ENCODE results near the gene DCUN1D4.
"Not testable (repeated sequence)": the region's sequence is repeated elsewhere in the genome, so short reads cannot be mapped to it uniquely, and the experiment has no call there.

The DCUN1D4 gene

DNA sequence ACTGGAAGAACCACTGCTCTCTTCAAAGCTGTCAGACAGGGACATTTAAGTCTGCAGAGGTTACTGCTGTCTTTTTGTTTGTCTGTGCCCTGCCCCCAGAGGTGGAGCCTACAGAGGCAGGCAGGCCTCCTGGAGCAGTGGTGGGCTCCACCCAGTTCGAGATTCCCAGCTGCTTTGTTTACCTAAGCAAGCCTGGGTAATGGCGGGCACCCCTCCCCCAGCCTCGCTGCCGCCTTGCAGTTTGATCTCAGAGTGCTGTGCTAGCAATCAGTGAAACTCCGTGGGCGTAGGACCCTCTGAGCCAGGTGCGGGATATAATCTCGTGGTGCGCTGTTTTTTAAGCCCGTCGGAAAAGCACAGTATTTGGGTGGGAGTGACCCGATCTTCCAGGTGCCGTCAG lies 97.5 kb downstream of the DCUN1D4 start:
- not testable (repeated sequence) for H3K4me3 Mint-ChIP-seq, H3K27ac Mint-ChIP-seq
- H3K9me3 Mint-ChIP-seq, result peaks cover 13% of the 10 kb centered on the region

DNA sequence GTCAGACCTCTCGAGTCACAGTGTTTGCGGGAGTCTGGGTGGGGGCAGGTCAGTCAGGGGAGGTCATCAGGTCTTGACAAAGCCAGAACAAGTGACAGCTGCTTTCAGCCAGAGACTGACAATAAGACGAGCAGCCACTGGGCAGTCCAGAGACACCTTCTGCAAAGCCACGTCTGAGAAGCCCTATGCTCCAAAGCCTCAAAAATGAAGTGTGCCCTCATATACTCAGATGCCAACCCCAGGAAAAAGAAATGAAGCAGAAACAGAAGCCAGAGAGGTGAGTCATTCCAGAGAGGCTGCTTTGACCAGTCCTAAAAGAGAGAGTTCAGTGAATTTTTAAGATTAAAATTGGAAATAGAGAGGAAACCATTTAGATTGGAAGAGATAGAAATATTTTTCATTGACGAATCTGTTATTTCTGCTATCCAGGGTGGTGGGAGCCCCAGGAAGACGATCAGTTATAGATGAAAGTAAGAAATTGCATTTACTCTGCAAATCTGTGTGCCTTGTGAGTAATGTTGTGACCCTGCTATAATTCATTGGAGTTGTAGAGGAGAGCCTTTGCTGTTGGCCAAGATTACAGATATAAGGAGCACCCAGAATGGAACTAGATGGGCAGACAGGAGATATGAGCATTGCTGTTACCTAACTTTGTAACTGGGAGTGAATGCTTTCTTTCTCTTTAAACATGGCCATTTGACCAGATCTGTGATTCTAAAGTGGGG lies 99.3 kb downstream of the DCUN1D4 start:
- no peak for DNase-seq (ENCODE audit: low spot score)
- no peaks in the 10 kb centered on the region for H3K4me1 Mint-ChIP-seq (ENCODE audit: low read depth)
- no peaks in the 10 kb centered on the region for H3K27me3 Mint-ChIP-seq (ENCODE audit: low read depth)
- H3K36me3 Mint-ChIP-seq (ENCODE audit: low read depth), result no peaks in the 10 kb centered on the region
- H3K4me3 Mint-ChIP-seq, result no peak overlapping the region
- H3K27ac Mint-ChIP-seq, result no peak overlapping the region
- H3K9me3 Mint-ChIP-seq, result peaks cover 13% of the 10 kb centered on the region

More for the DNA sequence above, 97.5 kb downstream of the DCUN1D4 start:
- H3K36me3 Mint-ChIP-seq (ENCODE audit: low read depth); DNase-seq (ENCODE audit: low spot score); H3K4me1 Mint-ChIP-seq (ENCODE audit: low read depth); H3K27me3 Mint-ChIP-seq (ENCODE audit: low read depth): not testable (repeated sequence)

DNA sequence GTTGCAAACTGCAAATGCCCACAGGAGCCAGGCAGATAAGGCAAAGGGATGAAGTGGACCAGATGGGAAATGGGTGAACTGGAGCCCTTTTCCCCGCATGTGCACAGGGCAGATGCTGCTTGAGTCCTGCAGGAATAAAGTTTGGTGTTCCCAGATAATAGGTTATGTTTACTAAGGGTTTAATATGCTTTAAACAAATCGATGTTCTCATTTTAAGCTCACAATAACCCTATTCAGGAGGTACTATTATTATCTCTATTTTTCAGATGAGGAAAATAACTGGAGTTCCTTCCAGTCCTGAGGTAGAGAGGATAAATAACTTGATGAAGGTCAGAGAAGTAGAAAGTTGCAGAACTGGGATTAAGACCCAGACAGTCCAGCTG lies 99.9 kb downstream of the DCUN1D4 start:
- Mint-ChIP-seq H3K27me3 (ENCODE audit: low read depth) (no peaks in the 10 kb centered on the region), H3K27ac (no peak overlapping the region), H3K4me3 (no peak overlapping the region), H3K4me1 (ENCODE audit: low read depth) (no peaks in the 10 kb centered on the region), H3K36me3 (ENCODE audit: low read depth) (no peaks in the 10 kb centered on the region), H3K9me3 (peaks cover 13% of the 10 kb centered on the region)
- no peak for DNase-seq (ENCODE audit: low spot score)

DNA sequence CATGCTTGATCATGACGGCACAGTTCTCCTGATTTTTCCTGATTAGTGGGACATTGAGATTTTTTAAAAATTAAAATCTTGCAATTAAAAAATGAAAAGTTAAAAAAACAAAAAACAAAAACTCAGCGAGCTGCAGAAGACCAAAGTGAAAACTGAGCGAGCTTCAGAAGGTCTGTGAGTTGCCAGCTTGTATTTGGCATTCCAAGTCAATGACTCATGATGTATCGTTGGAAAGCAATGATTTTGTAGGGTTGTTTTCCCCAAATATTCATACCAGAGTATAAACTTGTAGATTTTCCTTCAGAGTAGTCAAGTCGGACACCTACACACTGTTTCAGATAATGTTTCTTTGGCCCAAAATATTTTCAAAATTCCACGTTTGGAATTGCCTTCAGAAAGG lies 100.3 kb downstream of the DCUN1D4 start:
- no peak overlapping the region for H3K27ac Mint-ChIP-seq
- H3K27me3 Mint-ChIP-seq (ENCODE audit: low read depth), result no peaks in the 10 kb centered on the region
- no peaks in the 10 kb centered on the region for H3K36me3 Mint-ChIP-seq (ENCODE audit: low read depth)
- DNase-seq (ENCODE audit: low spot score), result no peak
- no peaks in the 10 kb centered on the region for H3K4me1 Mint-ChIP-seq (ENCODE audit: low read depth)
- H3K4me3 Mint-ChIP-seq, result no peak overlapping the region
- peaks cover 13% of the 10 kb centered on the region for H3K9me3 Mint-ChIP-seq

DNA sequence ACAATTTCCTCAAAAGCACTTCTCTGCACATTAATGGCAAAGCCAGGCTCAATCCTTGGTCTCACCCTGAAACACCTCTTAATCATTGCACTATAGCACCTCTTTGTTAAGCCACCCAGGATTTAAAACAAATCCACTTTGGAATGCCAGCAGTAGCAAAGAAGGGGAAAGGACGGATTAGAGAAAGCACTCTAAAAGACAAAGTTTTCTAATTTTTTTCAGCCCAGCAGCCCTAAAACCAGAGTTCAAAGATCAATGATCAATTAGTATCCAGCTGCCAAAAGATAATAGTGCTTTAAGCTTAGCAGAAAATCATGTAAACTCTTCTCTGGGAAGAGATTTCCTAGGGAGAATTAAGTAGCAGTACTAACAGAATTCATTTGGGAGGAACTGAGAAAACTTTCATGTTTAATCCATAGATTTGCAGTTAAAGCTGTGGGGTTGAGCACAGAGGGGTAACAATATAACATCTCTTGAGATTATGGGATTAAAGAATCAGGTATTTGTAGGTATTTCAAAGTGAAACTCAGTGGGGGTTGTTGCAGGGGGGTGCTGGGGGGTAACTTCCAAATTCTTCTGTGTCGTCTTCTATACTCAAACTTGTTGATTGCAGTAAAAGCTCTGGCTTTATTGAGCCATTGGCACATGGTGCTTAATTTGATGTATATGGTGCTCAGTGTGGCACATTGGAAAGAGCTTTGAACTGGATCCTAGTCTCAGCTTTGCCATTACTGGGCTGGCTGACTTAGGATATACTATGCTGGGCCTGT lies 115.4 kb downstream of the DCUN1D4 start:
- Mint-ChIP-seq H3K4me1 (ENCODE audit: low read depth) (no peaks in the 10 kb centered on the region), H3K27me3 (ENCODE audit: low read depth) (no peaks in the 10 kb centered on the region), H3K36me3 (ENCODE audit: low read depth) (no peaks in the 10 kb centered on the region), H3K4me3 (no peak overlapping the region), H3K27ac (no peak overlapping the region), H3K9me3 (peaks cover 7% of the 10 kb centered on the region)
- no peak for DNase-seq (ENCODE audit: low spot score)

DNA sequence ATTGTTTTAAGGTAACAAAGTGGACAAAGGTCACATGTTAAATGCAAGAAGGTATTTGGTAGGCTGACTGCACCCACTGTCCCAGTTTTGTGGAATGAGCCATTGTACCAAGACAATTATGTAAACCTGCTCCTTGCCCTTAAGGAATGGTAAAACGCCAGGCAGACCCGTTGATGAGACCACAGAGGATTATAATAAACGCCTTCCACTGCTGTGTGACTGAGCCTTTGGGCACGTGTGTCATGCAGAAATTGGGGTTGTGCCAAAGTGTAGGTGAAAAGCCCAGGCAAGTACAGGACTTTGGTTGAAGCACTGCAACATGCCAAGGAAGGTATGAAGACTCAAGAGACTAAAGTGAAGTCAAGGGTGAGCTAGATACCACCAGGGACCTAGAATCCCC lies 117.5 kb downstream of the DCUN1D4 start:
- Mint-ChIP-seq H3K27ac (no peak overlapping the region), H3K27me3 (ENCODE audit: low read depth) (no peaks in the 10 kb centered on the region), H3K4me1 (ENCODE audit: low read depth) (no peaks in the 10 kb centered on the region), H3K36me3 (ENCODE audit: low read depth) (no peaks in the 10 kb centered on the region), H3K9me3 (no peaks in the 10 kb centered on the region), H3K4me3 (no peak overlapping the region)
- no peak for DNase-seq (ENCODE audit: low spot score)

DNA sequence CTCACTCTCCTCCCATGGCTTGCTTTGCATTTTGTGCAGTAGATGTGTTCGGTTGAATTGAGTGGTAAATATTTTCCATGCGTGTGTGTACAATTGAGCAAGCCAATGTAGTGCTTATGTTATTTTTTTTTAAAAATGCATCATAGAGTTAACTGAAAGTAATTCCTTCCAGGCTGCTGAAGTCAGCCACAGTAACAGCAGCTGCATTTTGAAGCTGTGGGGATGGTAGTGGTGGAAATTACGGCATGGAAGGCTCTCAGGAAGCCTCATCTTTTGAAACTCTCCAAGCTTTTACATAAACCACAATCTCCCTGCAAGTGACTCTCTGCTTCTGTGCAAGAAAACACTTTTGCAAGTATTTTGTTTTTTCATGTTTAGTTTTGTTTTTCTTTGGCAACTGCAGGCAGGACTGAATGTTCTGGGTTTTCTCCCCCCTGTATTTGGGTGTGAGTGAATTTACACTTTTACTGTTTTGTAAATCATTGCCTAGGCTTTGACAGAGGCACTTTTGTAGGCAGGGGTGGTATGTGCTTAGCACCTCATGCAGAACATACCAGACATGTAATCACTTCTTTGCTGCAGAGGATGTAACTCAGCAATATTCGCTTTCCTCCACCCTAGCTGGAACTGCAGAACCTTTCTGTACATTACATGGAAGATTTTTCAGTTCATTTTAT lies 121.0 kb downstream of the DCUN1D4 start:
- Mint-ChIP-seq H3K27ac (no peak overlapping the region), H3K4me1 (ENCODE audit: low read depth) (no peaks in the 10 kb centered on the region), H3K27me3 (ENCODE audit: low read depth) (no peaks in the 10 kb centered on the region), H3K9me3 (peaks cover 4% of the 10 kb centered on the region), H3K36me3 (ENCODE audit: low read depth) (no peaks in the 10 kb centered on the region), H3K4me3 (no peak overlapping the region)
- no peak for DNase-seq (ENCODE audit: low spot score)

DNA sequence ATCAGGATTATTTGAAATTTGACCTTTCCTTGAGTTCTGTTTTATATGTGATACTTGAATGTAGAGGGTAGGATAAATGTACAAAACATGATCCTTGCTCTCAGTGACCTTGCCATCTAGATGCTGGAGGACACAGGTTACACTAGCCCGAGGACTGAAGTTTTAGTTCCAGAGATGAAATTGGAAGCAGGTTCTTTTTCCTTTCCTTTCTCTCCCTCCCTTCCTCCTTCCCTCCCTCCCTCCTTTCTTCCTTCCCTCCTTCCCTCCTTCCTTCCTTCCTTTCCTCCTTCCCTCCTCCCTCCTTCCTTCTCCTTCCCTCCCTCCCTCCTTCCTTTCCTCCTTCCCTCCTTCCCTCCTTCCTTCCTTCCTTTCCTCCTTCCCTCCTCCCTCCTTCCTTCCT lies 122.9 kb downstream of the DCUN1D4 start:
- no peak for DNase-seq (ENCODE audit: low spot score)
- H3K9me3 Mint-ChIP-seq, result peaks cover 4% of the 10 kb centered on the region
- H3K4me3 Mint-ChIP-seq, result no peak overlapping the region
- no peaks in the 10 kb centered on the region for H3K36me3 Mint-ChIP-seq (ENCODE audit: low read depth)
- H3K27ac Mint-ChIP-seq, result no peak overlapping the region
- H3K27me3 Mint-ChIP-seq (ENCODE audit: low read depth), result no peaks in the 10 kb centered on the region
- H3K4me1 Mint-ChIP-seq (ENCODE audit: low read depth), result no peaks in the 10 kb centered on the region

All from T-helper 2 cell treated with Interferon-gamma antibody and Interleukin-4, amounts not matched to agents 5 μg/mL and 100 μg/mL, for 36 hours (primary cell).